ENCODE measurements around the gene SCAMP1. TPM values are rescaled to one million over a fixed set of nuclear protein-coding genes. Genes with fewer than 3 reads are reported as not detected.
A peak's percentile ranks its signal among the peaks of the same experiment; 100 is the strongest.
"Not testable (repeated sequence)": the region's sequence is repeated elsewhere in the genome, so short reads cannot be mapped to it uniquely, and the experiment has no call there.

SCAMP1 gene
- total RNA-seq, 6 experiments from 2014 or later: 10.4 to 18.4 (median 11.1) TPM

DNA sequence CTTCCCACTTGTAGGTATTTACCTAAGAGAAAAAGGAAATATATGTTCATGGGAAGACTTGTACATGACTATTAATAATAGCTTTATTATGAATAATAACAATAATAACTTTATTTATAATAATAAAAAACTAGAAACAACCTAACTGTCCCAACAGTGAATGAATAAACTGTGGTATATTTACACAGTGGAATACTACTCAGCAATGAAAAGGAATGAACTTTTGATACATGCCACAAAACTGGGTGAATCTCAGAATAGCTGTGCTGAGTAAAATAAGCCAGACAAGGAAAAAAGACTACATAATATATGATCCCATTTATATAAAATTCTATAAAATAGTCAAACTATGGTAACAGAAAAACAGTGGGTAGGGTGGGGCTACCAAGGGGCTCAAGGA, 88.7 kb downstream of the SCAMP1 start:
- Histone ChIP-seq H3K4me1 (no peaks in the 10 kb centered on the region), H3K27me3 (no peaks in the 10 kb centered on the region), H3K27ac (no peak overlapping the region), H3K9me3 (no peaks in the 10 kb centered on the region), H3K36me3 (no peaks in the 10 kb centered on the region), H3K4me3 (no peak overlapping the region)
- intact Hi-C loops (cut with DNase I): no loop called here
- ATAC-seq (no peak), DNase-seq (no peak)
- no peak for TF ChIP-seq POLR2A (IDR thresholded peaks at IDR 0.05)
- TF ChIP-seq, protein P1, sequence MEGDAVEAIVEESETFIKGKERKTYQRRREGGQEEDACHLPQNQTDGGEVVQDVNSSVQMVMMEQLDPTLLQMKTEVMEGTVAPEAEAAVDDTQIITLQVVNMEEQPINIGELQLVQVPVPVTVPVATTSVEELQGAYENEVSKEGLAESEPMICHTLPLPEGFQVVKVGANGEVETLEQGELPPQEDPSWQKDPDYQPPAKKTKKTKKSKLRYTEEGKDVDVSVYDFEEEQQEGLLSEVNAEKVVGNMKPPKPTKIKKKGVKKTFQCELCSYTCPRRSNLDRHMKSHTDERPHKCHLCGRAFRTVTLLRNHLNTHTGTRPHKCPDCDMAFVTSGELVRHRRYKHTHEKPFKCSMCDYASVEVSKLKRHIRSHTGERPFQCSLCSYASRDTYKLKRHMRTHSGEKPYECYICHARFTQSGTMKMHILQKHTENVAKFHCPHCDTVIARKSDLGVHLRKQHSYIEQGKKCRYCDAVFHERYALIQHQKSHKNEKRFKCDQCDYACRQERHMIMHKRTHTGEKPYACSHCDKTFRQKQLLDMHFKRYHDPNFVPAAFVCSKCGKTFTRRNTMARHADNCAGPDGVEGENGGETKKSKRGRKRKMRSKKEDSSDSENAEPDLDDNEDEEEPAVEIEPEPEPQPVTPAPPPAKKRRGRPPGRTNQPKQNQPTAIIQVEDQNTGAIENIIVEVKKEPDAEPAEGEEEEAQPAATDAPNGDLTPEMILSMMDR (IDR thresholded peaks at IDR 0.05): no peak

DNA sequence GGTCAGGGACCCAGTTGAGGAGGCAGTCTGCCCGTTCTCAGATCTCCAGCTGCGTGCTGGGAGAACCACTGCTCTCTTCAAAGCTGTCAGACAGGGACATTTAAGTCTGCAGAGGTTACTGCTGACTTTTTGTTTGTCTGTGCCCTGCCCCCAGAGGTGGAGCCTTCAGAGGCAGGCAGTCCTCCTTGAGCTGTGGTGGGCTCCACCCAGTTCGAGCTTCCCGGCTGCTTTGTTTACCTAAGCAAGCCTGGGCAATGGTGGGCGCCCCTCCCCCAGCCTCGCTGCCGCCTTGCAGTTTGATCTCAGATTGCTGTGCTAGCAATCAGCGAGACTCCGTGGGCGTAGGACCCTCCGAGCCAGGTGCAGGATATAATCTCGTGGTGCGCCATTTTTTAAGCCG, 97.1 kb downstream of the SCAMP1 start:
- DNase-seq; H3K4me3 ChIP-seq; H3K9me3 ChIP-seq; H3K27me3 ChIP-seq; H3K4me1 ChIP-seq; H3K27ac ChIP-seq; ATAC-seq; intact Hi-C loops (cut with DNase I); H3K36me3 ChIP-seq: not testable (repeated sequence)
- WGBS (ENCODE audit: insufficient coverage, low coverage, low lambda C conversion rate, missing lambda C conversion rate): 80% methylated on average over 2 of the region's 14 CpGs

DNA sequence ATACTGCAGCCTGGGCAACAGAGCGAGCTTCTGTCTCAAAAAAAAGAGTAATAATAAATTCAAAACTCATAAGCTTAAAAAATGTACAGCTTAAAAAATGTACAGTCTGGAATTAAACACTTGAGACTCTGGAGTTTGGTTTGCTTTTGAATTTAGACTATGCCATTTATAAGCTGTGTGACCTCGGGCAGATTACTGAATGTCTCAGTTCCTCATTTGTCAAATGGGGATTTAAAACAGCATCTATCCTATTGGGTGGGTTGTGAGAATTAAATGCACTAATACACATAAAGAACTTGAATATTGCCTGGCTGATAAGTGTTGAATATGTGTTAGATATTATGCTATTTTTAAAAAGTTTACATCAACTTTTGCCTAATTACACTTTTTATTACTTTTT, 98.4 kb downstream of the SCAMP1 start:
- Histone ChIP-seq H3K4me1 (no peaks in the 10 kb centered on the region), H3K27me3 (no peaks in the 10 kb centered on the region), H3K27ac (no peak overlapping the region), H3K9me3 (no peaks in the 10 kb centered on the region), H3K4me3 (no peak overlapping the region), H3K36me3 (no peaks in the 10 kb centered on the region)
- DNase-seq (no peak), ATAC-seq (no peak)
- 92% methylated on average over 2 of the region's 2 CpGs for WGBS (ENCODE audit: insufficient coverage, low coverage, low lambda C conversion rate, missing lambda C conversion rate)
- intact Hi-C loops (cut with DNase I): no loop called here
- TF ChIP-seq, protein P1 (IDR thresholded peaks at IDR 0.05): no peak
- TF ChIP-seq POLR2A (IDR thresholded peaks at IDR 0.05): no peak

DNA sequence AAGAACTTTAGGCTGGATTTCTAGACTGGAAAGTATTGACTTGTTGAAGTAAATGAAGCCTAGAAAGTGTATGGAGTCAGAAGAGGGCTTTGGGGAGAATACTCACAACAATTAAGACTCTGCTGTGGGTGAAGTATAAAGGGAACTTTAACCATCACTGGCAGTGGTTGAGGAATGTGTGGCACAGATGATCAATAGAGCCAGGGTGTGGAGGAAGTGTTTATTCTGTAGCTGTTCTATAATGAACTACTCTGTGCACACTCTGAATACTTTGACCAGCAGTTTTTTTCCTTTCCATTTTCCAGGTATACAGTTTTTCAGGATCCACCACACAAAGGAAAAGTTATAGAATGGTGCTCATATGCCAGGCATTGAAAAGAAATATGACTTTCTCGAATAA, 106.7 kb downstream of the SCAMP1 start:
- H3K4me3 ChIP-seq: no peak overlapping the region
- TF ChIP-seq POLR2A (IDR thresholded peaks at IDR 0.05): no peak
- H3K4me1 ChIP-seq: no peaks in the 10 kb centered on the region
- H3K9me3 ChIP-seq: no peaks in the 10 kb centered on the region
- no peak for DNase-seq
- WGBS (ENCODE audit: insufficient coverage, low coverage, low lambda C conversion rate, missing lambda C conversion rate): 81% methylated on average over 1 of the region's 1 CpG
- peak in 1 of 4 donors; percentile 43 for ATAC-seq
- H3K27me3 ChIP-seq: no peaks in the 10 kb centered on the region
- H3K27ac ChIP-seq: no peak overlapping the region
- H3K36me3 ChIP-seq: no peaks in the 10 kb centered on the region
- intact Hi-C loops (cut with DNase I): no loop called here

DNA sequence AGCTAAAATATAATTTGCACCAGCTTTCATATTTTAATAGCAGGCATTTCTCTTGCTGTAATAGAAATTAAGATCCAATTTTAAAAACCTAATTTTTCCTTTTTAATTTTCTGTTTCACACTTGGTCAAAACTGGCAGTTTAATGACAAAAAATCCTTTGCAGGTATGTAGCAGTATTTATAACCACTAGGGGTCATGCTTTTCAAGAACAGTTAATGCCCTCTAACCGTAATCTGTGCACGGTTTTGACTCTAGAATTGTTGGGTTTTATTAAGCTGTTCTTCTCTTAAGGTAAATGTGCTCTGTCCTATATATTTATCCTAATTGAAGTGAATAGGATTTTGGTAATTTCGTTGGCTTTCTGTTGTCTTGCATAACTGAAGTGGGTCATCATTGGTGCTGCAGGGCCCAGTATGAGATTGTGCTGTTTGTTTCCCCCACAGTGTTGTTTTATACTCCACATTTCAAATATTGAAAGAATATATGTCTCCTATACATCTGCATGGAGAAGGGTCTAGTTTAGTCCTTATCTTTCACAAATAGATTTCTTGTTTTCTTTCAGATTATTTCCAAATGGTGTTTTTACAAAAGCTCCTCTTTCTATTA, 107.4 kb downstream of the SCAMP1 start:
- H3K36me3 ChIP-seq: no peaks in the 10 kb centered on the region
- H3K27me3 ChIP-seq: no peaks in the 10 kb centered on the region
- no peaks in the 10 kb centered on the region for H3K9me3 ChIP-seq
- intact Hi-C loops (cut with DNase I): no loop called here
- DNase-seq (no peak), ATAC-seq (peak; percentile 76 to 83 (median 80))
- 10% methylated on average over 3 of the region's 3 CpGs for WGBS (ENCODE audit: insufficient coverage, low coverage, low lambda C conversion rate, missing lambda C conversion rate)
- TF ChIP-seq POLR2A (IDR thresholded peaks at IDR 0.05): no peak
- TF ChIP-seq, protein P1 (IDR thresholded peaks at IDR 0.05): peak; percentile 68 to 78 (median 77)
- H3K4me3 ChIP-seq: no peak overlapping the region
- H3K27ac ChIP-seq: no peak overlapping the region
- H3K4me1 ChIP-seq: no peaks in the 10 kb centered on the region

DNA sequence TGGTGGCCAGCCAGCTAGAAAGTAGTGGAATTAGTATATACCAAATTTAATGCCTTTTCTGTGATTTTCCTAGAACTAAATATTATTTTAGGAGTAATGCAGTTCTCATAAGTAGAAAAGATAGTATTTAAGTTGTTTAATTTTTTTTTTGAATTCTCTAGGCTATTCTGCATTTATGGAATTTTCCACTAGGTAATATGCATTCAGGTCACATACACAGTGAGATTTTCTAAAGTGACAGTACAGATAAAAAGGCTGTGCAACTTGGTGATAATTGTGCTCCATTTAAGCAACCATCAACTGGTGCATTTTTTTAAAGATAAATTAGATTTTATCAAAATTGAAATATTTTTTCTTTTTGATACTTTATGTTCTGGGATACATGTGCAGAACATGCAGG, 111.5 kb downstream of the SCAMP1 start:
- H3K27ac ChIP-seq: no peak overlapping the region
- no peak for ATAC-seq
- no peak for DNase-seq
- H3K27me3 ChIP-seq: no peaks in the 10 kb centered on the region
- no peaks in the 10 kb centered on the region for H3K36me3 ChIP-seq
- no peak overlapping the region for H3K4me3 ChIP-seq
- intact Hi-C loops (cut with DNase I): no loop called here
- H3K4me1 ChIP-seq: no peaks in the 10 kb centered on the region
- no peaks in the 10 kb centered on the region for H3K9me3 ChIP-seq
- no peak for TF ChIP-seq POLR2A (IDR thresholded peaks at IDR 0.05)
- TF ChIP-seq, protein P1 (IDR thresholded peaks at IDR 0.05): no peak

Measured in right lobe of liver (tissue), 6 donors.